Kidney (tissue), 11 donors: Measurements from ENCODE around the gene POTEJ. TPM values are rescaled to one million over a fixed set of nuclear protein-coding genes. Genes with fewer than 3 reads are reported as not detected.
"Not testable (repeated sequence)": the region's sequence is repeated elsewhere in the genome, so short reads cannot be mapped to it uniquely, and the experiment has no call there.

Experiments
- DNase-seq, 5 donors: peaks; one replicate each; pipeline ENCODE4 v3.0.0-alpha.2; 2013 to 2020
- FAIRE-seq: peaks from 2 replicates; lab custom pipeline; 2012; peaks lifted over from hg19 to GRCh38; lab: Jason Lieb, UNC
- H3K27ac ChIP-seq, 2 donors: one replicate each; pipeline ENCODE4 v1.7.0; 2013; ENCODE audit warnings: low read depth in 2 of 2, low read length in 2 of 2, inconsistent platforms in 1 of 2
- H3K27me3 ChIP-seq: one replicate; pipeline ENCODE4 v1.7.1; 2013; ENCODE audit warnings: low read length, inconsistent platforms; ENCODE audit not compliant: control insufficient read depth, insufficient read depth
- H3K36me3 ChIP-seq, 3 donors: one replicate each; pipeline versions ENCODE4 v1.7.0 to v1.7.1; 2013; ENCODE audit warnings: low read length in 3 of 3, control low read depth in 1 of 3, inconsistent platforms in 1 of 3; ENCODE audit not compliant: insufficient read depth in 3 of 3, control insufficient read depth in 2 of 3
- H3K4me1 ChIP-seq, 3 donors: one replicate each; pipeline versions ENCODE4 v1.7.0 to v1.7.1; 2013; ENCODE audit warnings: low read length in 3 of 3, inconsistent platforms in 1 of 3, low read depth in 1 of 3; ENCODE audit not compliant: control insufficient read depth in 2 of 3, insufficient read depth in 2 of 3
- H3K4me3 ChIP-seq, 3 donors: one replicate each; pipeline versions ENCODE4 v1.7.0 to v1.8.1; 2013; ENCODE audit warnings: low read length in 3 of 3, control low read depth in 1 of 3, inconsistent platforms in 1 of 3
- H3K9ac ChIP-seq, 3 donors: one replicate each; pipeline versions ENCODE4 v1.7.0 to v1.7.1; 2013; ENCODE audit warnings: low read length in 3 of 3, control low read depth in 1 of 3, inconsistent platforms in 1 of 3
- H3K9me3 ChIP-seq, 3 donors: one replicate each; pipeline versions ENCODE4 v1.7.0 to v1.7.1; 2013; ENCODE audit warnings: low read length in 3 of 3, control low read depth in 1 of 3, inconsistent platforms in 1 of 3; ENCODE audit not compliant: control insufficient read depth in 2 of 3, insufficient read depth in 1 of 3
- intact Hi-C: fragments of 100-400 bp; cut with DNase I; formaldehyde crosslinking; loops from one replicate; pipeline ENCODE4 v1.11.1; 2022
- polyA plus RNA-seq: library from polyadenylated mRNA; stranded (reverse); fragments of 350-450 nt; fragmentation: Illumina TruSeq; extraction: RNeasy Lipid Tissue Mini Kit (QIAGEN cat#74804); gene quantifications from one replicate; pipeline ENCODE4 v1.2.3, GENCODE V29; 2014; ENCODE audit warnings: low read depth, low replicate concordance; ENCODE audit not compliant: insufficient read depth
- total RNA-seq: library from RNA; stranded (reverse); fragmentation: NEBNext Ultra II Directional; extraction: Animal tissue kit (Norgen Biotek cat#: 25700); gene quantifications from one replicate; pipeline ENCODE4 v1.2.1, GENCODE V29; 2021
- donor health status: control.
- donor health status: control.
- donor health status: DM: yes; HTN: yes; CAD: no.
- donor health status: Normal renal cell carcinoma (clear cell type).

POTEJ gene
- total and polyA plus RNA-seq, 2 donors from 2014 or later: not detected

GRCh38 chr2:130667516-130667915, 56.3 kb downstream of the POTEJ start:
- intact Hi-C loops: not testable (repeated sequence)

DNA sequence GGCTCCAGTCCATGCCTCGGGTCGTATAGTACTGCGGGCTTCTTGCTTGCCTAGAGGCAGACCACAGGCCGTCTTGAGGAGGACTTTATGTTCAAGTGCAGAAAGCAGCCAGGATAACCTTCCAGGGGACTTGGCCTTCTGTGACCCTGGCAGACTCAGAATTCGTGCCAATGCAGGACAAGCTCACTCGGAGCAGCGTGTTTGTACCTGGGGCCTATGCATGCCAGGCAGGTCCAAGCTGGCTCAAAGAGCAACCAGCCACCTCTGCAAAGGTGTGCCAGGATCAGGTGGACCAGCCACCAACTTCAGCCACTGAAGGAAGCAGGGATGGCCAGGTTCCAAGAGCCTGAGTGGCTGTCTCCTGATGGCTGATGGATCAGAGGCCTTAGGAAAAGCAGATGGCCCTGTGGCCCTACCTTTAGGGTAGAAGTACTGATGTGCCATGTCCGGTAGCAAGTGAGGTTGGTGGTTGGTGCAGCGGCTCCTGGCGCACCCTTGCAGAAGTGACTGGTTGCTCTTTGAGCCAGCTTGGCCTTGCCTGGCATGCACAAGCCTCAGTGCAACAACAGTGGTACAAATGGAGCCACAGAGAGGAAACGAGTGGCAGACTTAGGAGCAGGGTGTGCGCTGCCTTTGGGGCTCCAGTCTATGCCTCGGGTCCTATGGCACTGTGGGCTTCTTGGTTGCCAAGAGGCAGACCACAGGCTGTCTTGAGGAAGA, 58.9 kb downstream of the POTEJ start:
- intact Hi-C loops, H3K9ac ChIP-seq, H3K36me3 ChIP-seq, H3K4me1 ChIP-seq, FAIRE-seq, H3K9me3 ChIP-seq, H3K27ac ChIP-seq, H3K27me3 ChIP-seq, H3K4me3 ChIP-seq: not testable (repeated sequence)
- peak in 1 of 5 donors; percentile 38 for DNase-seq

More at GRCh38 chr2:130667516-130667915, 56.3 kb downstream of the POTEJ start:
- H3K9me3 ChIP-seq, H3K4me1 ChIP-seq, H3K27me3 ChIP-seq, H3K4me3 ChIP-seq, FAIRE-seq, H3K27ac ChIP-seq, H3K36me3 ChIP-seq, H3K9ac ChIP-seq: not testable (repeated sequence)
- peak in 2 of 5 donors; percentile 2 to 51 for DNase-seq

- intact Hi-C loops, H3K9me3 ChIP-seq, H3K27me3 ChIP-seq, FAIRE-seq, H3K36me3 ChIP-seq, H3K4me1 ChIP-seq, H3K27ac ChIP-seq, H3K9ac ChIP-seq, H3K4me3 ChIP-seq: not testable (repeated sequence)
- peak in 1 of 5 donors; percentile 16 for DNase-seq
Measured at GRCh38 chr2:130692041-130692770, 81.0 kb downstream of the POTEJ start.

GRCh38 chr2:130693474-130693873, 82.2 kb downstream of the POTEJ start:
- H3K9ac ChIP-seq, H3K4me3 ChIP-seq, H3K4me1 ChIP-seq, FAIRE-seq, H3K9me3 ChIP-seq, H3K27ac ChIP-seq, H3K27me3 ChIP-seq, H3K36me3 ChIP-seq, intact Hi-C loops: not testable (repeated sequence)
- peak; percentile 51 to 72 (median 66) for DNase-seq

GRCh38 chr2:130703250-130703649, 92.0 kb downstream of the POTEJ start:
- H3K27me3 ChIP-seq, FAIRE-seq, H3K4me1 ChIP-seq, DNase-seq, H3K4me3 ChIP-seq, H3K9me3 ChIP-seq, H3K27ac ChIP-seq, H3K36me3 ChIP-seq, intact Hi-C loops, H3K9ac ChIP-seq: not testable (repeated sequence)

Other genes starting within 250 kb of the POTEJ start
- gene POTEI, start 102.1 kb upstream of the POTEJ start, total RNA-seq: not detected
- not detected for gene POTEI, start 102.1 kb upstream of the POTEJ start, polyA plus RNA-seq
- gene CFC1B, start 90.2 kb upstream of the POTEJ start, total RNA-seq: not detected
- not detected for gene CFC1B, start 90.2 kb upstream of the POTEJ start, polyA plus RNA-seq
- gene CFC1, start 11.9 kb upstream of the POTEJ start, total RNA-seq: not detected
- gene CFC1, start 11.9 kb upstream of the POTEJ start, polyA plus RNA-seq: not detected
- gene GPR148, start 117.6 kb downstream of the POTEJ start, total RNA-seq: not detected
- not detected for gene GPR148, start 117.6 kb downstream of the POTEJ start, polyA plus RNA-seq
- gene AMER3, start 144.1 kb downstream of the POTEJ start, total RNA-seq: not detected
- gene AMER3, start 144.1 kb downstream of the POTEJ start, polyA plus RNA-seq: not detected
- gene ARHGEF4, start 225.5 kb downstream of the POTEJ start, total RNA-seq: 0.94 TPM
- gene ARHGEF4, start 225.5 kb downstream of the POTEJ start, polyA plus RNA-seq: 0.90 TPM